ENCODE results near the gene CFAP46. TPM values are rescaled to one million over a fixed set of nuclear protein-coding genes. Genes with fewer than 3 reads are reported as not detected.
"Not testable (repeated sequence)": the region's sequence is repeated elsewhere in the genome, so short reads cannot be mapped to it uniquely, and the experiment has no call there.

CFAP46 gene
- total RNA-seq, 1 donor from 2014 or later: 5.2 TPM

GRCh38 chr10:132844069-132844809 lies 98.1 kb downstream of the CFAP46 start:
- DNase-seq: no peak
- Mint-ChIP-seq H3K27ac (ENCODE audit: unreplicated experiment) (no peak overlapping the region), H3K9me3 (ENCODE audit: unreplicated experiment) (peaks cover 10% of the 10 kb centered on the region), H3K36me3 (ENCODE audit: unreplicated experiment) (peaks cover 10% of the 10 kb centered on the region), H3K27me3 (ENCODE audit: unreplicated experiment) (no peaks in the 10 kb centered on the region), H3K4me3 (ENCODE audit: unreplicated experiment) (no peak overlapping the region), H3K4me1 (ENCODE audit: low read depth, unreplicated experiment) (peaks cover 4% of the 10 kb centered on the region)
- no peak for TF ChIP-seq CTCF (IDR thresholded peaks at IDR 0.05; ENCODE audit: partially characterized antibody, unreplicated experiment)

DNA sequence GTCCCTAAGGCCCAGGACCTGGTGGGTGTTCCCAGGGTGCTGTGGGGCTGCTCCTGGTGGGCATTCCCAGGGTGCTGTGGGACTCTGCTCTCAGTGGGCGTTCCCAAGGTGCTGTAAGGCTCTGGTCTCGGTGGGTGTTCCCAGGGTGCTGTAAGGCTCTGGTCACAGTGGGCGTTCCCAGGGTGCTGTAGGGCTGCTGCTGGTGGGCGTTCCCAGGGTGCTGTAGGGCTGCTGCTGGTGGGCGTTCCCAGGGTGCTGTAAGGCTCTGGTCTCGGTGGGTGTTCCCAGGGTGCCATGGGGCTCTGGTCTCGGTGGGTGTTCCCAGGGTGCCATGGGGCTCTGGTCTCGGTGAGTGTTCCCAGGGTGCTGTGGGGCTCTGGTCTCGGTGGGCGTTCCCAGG lies 99.1 kb downstream of the CFAP46 start:
- H3K9me3 Mint-ChIP-seq (ENCODE audit: unreplicated experiment): peaks cover 10% of the 10 kb centered on the region
- DNase-seq; H3K4me1 Mint-ChIP-seq (ENCODE audit: low read depth, unreplicated experiment): not testable (repeated sequence)

DNA sequence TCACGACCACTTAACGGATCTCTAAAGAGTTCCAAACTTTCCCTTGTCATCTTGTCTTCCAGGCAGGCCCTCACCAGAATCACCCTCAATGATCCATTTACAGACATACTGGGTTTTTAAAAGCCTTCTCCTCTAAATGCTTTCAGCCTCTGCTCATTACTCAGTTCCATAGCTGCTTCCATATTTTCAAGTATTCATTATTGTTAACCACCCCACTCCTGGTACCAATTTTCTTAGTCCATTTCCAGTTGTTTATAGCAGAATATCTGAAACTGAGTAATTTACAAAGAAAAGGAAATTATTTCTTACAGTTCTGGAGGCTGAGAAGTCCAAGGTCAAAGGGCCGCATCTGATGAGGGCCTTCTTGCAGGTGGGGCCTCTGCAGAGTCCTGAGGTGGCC lies 100.0 kb downstream of the CFAP46 start:
- Mint-ChIP-seq H3K4me1 (ENCODE audit: low read depth, unreplicated experiment) (no peaks in the 10 kb centered on the region), H3K9me3 (ENCODE audit: unreplicated experiment) (peaks cover 11% of the 10 kb centered on the region), H3K4me3 (ENCODE audit: unreplicated experiment) (no peak overlapping the region)

More for the DNA sequence above, 99.1 kb downstream of the CFAP46 start:
- not testable (repeated sequence) for H3K27ac Mint-ChIP-seq (ENCODE audit: unreplicated experiment); H3K4me3 Mint-ChIP-seq (ENCODE audit: unreplicated experiment); H3K27me3 Mint-ChIP-seq (ENCODE audit: unreplicated experiment)
- H3K36me3 Mint-ChIP-seq (ENCODE audit: unreplicated experiment): peaks cover 10% of the 10 kb centered on the region

DNA sequence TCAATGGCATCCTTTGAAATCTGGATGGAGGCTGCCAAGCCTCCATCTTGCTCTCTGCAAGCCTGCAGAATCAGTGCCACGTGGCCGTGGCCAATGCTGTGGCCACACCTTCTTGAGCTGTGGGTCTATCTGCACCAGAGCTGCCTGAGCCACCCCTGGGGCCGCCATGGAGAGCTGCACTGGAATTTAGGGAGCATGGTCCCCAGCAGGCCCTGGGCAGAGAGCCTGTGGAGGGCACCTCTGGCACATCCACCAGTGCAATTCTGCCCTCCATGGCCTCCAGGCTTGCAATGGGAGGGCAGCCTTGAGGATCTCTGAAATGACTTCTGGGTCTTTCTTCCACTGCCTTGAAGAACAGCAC lies 100.8 kb downstream of the CFAP46 start:
- Mint-ChIP-seq H3K27ac (ENCODE audit: unreplicated experiment) (no peak overlapping the region), H3K4me3 (ENCODE audit: unreplicated experiment) (no peak overlapping the region), H3K36me3 (ENCODE audit: unreplicated experiment) (peaks cover 10% of the 10 kb centered on the region), H3K4me1 (ENCODE audit: low read depth, unreplicated experiment) (peaks cover 4% of the 10 kb centered on the region), H3K27me3 (ENCODE audit: unreplicated experiment) (peaks cover 5% of the 10 kb centered on the region), H3K9me3 (ENCODE audit: unreplicated experiment) (peaks cover 14% of the 10 kb centered on the region)
- no peak for DNase-seq
- no peak for TF ChIP-seq CTCF (IDR thresholded peaks at IDR 0.05; ENCODE audit: partially characterized antibody, unreplicated experiment)

More for the DNA sequence above, 100.0 kb downstream of the CFAP46 start:
- Mint-ChIP-seq H3K27me3 (ENCODE audit: unreplicated experiment) (peaks cover under 1% of the 10 kb centered on the region), H3K27ac (ENCODE audit: unreplicated experiment) (no peak overlapping the region), H3K36me3 (ENCODE audit: unreplicated experiment) (peaks cover 10% of the 10 kb centered on the region)
- no peak for TF ChIP-seq CTCF (IDR thresholded peaks at IDR 0.05; ENCODE audit: partially characterized antibody, unreplicated experiment)
- no peak for DNase-seq

DNA sequence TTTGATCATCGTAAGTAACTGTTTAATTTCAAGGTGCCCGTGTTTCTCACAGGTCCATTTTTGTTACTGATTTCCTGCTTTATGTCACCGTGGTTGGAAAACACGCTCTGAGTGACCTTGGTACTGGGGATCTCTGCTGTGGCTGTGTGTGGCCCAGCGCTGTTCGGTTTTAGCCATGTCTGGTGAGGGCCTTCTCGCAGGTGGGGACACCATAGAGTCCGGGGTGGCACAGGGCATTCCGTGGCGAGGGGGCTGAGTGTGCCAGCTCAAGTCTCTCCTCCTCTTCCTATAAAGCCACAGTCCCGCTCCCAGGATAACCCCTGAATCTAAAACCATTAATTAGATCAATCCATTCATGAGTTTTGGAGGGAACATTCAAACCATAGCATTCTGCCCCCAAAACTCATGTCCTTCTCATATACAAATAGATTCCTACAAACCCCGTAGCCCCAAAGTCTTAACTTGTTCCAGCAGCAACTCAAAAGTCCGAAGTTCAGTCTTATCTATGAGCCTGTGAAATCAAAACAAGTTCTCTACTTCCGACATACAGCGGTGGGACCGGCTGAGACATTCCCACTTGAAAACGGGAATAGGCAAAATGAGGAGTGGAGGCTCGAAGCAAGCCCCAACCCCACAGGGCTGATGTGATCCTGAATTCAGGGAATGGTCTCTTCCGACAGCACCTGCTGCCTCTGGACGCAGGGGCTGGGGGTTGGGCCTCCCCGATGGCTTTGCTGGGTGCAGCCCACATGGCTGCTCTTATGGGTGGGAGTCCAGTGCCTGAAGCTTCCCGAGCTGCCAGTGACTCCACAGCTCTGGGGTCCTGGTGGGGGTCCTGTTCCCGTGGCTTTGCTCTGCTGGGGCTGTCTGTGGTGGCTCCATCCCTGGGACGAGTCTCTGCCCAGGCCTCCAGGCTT lies 101.4 kb downstream of the CFAP46 start:
- peaks cover 5% of the 10 kb centered on the region for H3K27me3 Mint-ChIP-seq (ENCODE audit: unreplicated experiment)
- no peak overlapping the region for H3K4me3 Mint-ChIP-seq (ENCODE audit: unreplicated experiment)
- no peak for TF ChIP-seq CTCF (IDR thresholded peaks at IDR 0.05; ENCODE audit: partially characterized antibody, unreplicated experiment)
- H3K9me3 Mint-ChIP-seq (ENCODE audit: unreplicated experiment): peaks cover 14% of the 10 kb centered on the region
- DNase-seq: no peak
- H3K4me1 Mint-ChIP-seq (ENCODE audit: low read depth, unreplicated experiment): peaks cover 4% of the 10 kb centered on the region
- H3K27ac Mint-ChIP-seq (ENCODE audit: unreplicated experiment): no peak overlapping the region
- peaks cover 10% of the 10 kb centered on the region for H3K36me3 Mint-ChIP-seq (ENCODE audit: unreplicated experiment)

All from glutamatergic neuron (in vitro differentiated cells).